Spinal cord (tissue), 10 donors: ENCODE measurements around the gene SPACDR. TPM values are rescaled to one million over a fixed set of nuclear protein-coding genes. Genes with fewer than 3 reads are reported as not detected.
"Not testable (repeated sequence)": the region's sequence is repeated elsewhere in the genome, so short reads cannot be mapped to it uniquely, and the experiment has no call there.

Experiments used
- DNase-seq, 6 donors: peaks; one replicate each; pipeline versions ENCODE4 v3.0.0 to v3.0.0-alpha.2; 2013 to 2015; ENCODE audit warnings: low spot score in 6 of 6, low read depth in 4 of 6
- H3K27ac ChIP-seq: one replicate; pipeline ENCODE4 v1.5.1; 2013; ENCODE audit warnings: low read depth, low read length, control low read depth
- H3K27me3 ChIP-seq: one replicate; pipeline ENCODE4 v1.6.1; 2013; ENCODE audit warnings: low read length; ENCODE audit not compliant: control insufficient read depth, insufficient read depth
- H3K36me3 ChIP-seq: one replicate; pipeline ENCODE4 v1.6.1; 2013; ENCODE audit warnings: low read length; ENCODE audit not compliant: control insufficient read depth, insufficient read depth
- H3K4me1 ChIP-seq: one replicate; pipeline ENCODE4 v1.6.1; 2013; ENCODE audit warnings: low read length; ENCODE audit not compliant: control insufficient read depth, insufficient read depth
- H3K4me3 ChIP-seq: one replicate; pipeline ENCODE4 v1.5.1; 2013; ENCODE audit warnings: low read depth, low read length, control low read depth
- H3K9me3 ChIP-seq: one replicate; pipeline ENCODE4 v1.6.1; 2013; ENCODE audit warnings: low read length; ENCODE audit not compliant: control insufficient read depth, insufficient read depth
- WGBS: methylation state at CpG from one replicate; pipeline ENCODE4 v1.1.5; 2013; ENCODE audit warnings: missing lambda C conversion rate; ENCODE audit not compliant: insufficient coverage; 5-methylcytosine and 5-hydroxymethylcytosine counted together
- polyA plus RNA-seq, 2 donors: library from polyadenylated mRNA; unstranded; fragments of 120-200 nt; gene quantifications; one replicate each; pipeline ENCODE4 v1.2.1, GENCODE V29; 2013; ENCODE audit not compliant: insufficient read length in 2 of 2
- total RNA-seq, 2 donors: library from RNA; depleted of rRNA in 1 of 2; stranded (reverse); fragments of 120-200 nt in 1 of 2; fragments of >200 nt in 1 of 2; gene quantifications; one replicate each; pipeline versions ENCODE4 v1.2.3 to v1.2.4, GENCODE V29; 2013 to 2014
- donor health status: healthy.

SPACDR gene
- total and polyA plus RNA-seq, 4 donors, result 2.0 to 12.0 (median 4.3) TPM

DNA sequence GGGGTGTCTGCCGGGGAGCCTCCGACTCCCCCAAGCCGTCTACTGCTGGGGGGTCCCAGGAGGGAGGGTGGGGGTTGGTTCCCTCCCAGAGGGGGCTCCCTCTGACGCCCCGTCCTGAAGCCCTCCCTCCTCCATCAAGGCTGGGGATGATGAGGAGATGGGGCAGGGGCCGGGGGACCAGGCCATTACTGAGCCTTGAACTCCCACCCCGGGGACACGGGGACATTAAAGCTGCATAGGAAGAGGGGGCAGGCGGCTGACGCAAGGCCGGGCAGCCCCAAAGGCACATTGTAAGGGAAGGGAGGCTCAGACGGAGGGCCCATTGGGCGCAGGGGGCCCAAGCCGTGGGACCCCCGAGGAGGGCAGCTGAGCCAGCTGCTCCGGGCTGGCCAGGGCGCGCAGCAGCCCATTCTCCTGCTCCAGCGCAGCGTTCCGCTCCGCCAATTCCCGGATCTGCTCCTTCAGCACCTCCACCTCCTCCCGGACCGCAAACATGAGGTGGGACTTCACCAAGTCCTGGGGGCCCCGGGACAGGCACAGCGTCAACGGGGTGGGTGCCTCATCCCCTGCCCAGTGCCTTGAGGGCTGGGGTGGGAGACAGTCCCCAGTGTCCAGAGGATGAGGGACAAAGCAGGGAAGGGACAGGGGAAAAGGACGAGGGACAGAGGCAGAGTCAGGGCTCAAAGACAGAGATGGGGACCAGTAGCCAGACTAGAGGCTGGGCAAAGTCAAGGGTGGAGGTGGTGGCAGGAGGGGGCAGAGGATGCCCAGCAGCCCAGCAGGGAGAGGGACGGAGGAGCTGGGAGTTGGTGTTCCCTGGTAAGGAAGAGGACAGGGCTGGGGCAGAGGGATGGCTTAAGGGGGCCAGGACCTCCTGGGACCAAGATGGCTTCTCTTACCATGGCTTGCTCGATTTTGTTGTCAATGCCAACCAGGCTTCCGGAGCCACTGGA, 2.9 kb upstream of the SPACDR start:
- Histone ChIP-seq H3K4me1 (peaks cover 64% of the 10 kb centered on the region), H3K27ac (peak overlapping the region; percentile 94), H3K36me3 (peaks cover 50% of the 10 kb centered on the region), H3K9me3 (no peaks in the 10 kb centered on the region), H3K27me3 (no peaks in the 10 kb centered on the region), H3K4me3 (peak overlapping the region; percentile 70)
- DNase-seq, result no peak
- WGBS, result 32% methylated on average over 25 of the region's 32 CpGs

GRCh38 chr7:100465702-100466311, 1.7 kb upstream of the SPACDR start:
- DNase-seq, result peak in 5 of 6 donors; percentile 72 to 96 (median 81)
- peak overlapping the region; percentile 64 for H3K27ac ChIP-seq
- H3K4me1 ChIP-seq, result peaks cover 64% of the 10 kb centered on the region
- H3K27me3 ChIP-seq, result no peaks in the 10 kb centered on the region
- H3K9me3 ChIP-seq, result no peaks in the 10 kb centered on the region
- H3K4me3 ChIP-seq, result peak overlapping the region; percentile 70
- H3K36me3 ChIP-seq, result peaks cover 56% of the 10 kb centered on the region
- 10% methylated on average over 13 of the region's 17 CpGs for WGBS

DNA sequence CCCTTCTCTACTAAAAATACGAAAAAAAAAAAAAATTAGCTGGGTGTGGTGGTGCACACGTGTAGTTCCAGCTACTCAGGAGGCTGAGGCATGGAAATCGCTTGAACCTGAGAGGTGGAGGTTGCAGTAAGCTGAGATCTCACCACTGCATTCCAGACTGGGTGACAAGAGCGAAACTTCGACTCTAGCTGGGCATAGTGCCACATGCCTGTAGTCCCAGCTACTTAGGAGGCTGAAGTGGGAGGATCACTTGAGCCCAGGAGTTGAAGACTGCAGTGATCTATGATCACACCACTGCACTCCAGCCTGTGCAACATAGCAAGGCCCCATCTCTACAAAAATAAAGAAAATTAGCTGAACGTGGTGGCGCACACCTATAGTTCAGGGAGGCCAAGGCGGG, 1.2 kb upstream of the SPACDR start:
- DNase-seq, result no peak
- H3K9me3 ChIP-seq, result no peaks in the 10 kb centered on the region
- H3K27ac ChIP-seq, result peak overlapping the region; percentile 64
- H3K27me3 ChIP-seq, result no peaks in the 10 kb centered on the region
- H3K4me1 ChIP-seq, result peaks cover 64% of the 10 kb centered on the region
- 52% methylated on average over 8 of the region's 8 CpGs for WGBS
- H3K4me3 ChIP-seq, result no peak overlapping the region
- H3K36me3 ChIP-seq, result peaks cover 61% of the 10 kb centered on the region

- Histone ChIP-seq H3K27me3 (no peaks in the 10 kb centered on the region), H3K4me1 (peaks cover 64% of the 10 kb centered on the region), H3K4me3 (no peak overlapping the region), H3K36me3 (peaks cover 66% of the 10 kb centered on the region), H3K9me3 (no peaks in the 10 kb centered on the region), H3K27ac (no peak overlapping the region)
- 86% methylated on average over 2 of the region's 2 CpGs for WGBS
- no peak for DNase-seq
Observed at GRCh38 chr7:100464791-100465190, 731 bp upstream of the SPACDR start.

GRCh38 chr7:100457033-100457432, 7.0 kb downstream of the SPACDR start:
- Histone ChIP-seq H3K27ac (no peak overlapping the region), H3K36me3 (peaks cover 36% of the 10 kb centered on the region), H3K4me1 (no peaks in the 10 kb centered on the region), H3K4me3 (no peak overlapping the region), H3K9me3 (no peaks in the 10 kb centered on the region), H3K27me3 (no peaks in the 10 kb centered on the region)
- no CpG with 5 or more reads among the region's 6 CpGs for WGBS
- DNase-seq, result no peak

GRCh38 chr7:100456562-100456961, 7.5 kb downstream of the SPACDR start:
- WGBS, result 67% methylated on average over 5 of the region's 14 CpGs
- Histone ChIP-seq H3K9me3 (no peaks in the 10 kb centered on the region), H3K4me3 (no peak overlapping the region), H3K27ac (no peak overlapping the region), H3K4me1 (no peaks in the 10 kb centered on the region), H3K27me3 (no peaks in the 10 kb centered on the region), H3K36me3 (peaks cover 32% of the 10 kb centered on the region)
- DNase-seq, result no peak

DNA sequence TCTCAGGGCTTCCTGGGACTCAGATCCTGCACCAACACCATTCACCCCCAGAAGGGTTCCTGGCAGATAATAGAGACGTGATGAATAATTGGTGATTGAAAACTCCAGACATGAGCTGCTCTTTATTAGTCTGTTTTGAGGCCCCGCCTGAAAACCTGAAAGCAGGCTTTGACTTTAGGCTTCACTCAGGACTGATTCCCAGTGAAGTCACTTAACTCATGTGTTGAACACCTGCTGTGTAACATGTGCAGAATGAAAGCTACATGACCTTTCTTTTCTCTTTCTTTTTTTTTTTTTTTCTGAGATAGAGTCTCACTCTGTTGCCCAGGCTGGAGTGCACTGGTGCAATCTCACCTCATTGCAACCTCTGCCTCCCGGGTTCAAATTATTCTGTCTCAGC, 8.9 kb downstream of the SPACDR start:
- Histone ChIP-seq H3K27ac (no peak overlapping the region), H3K4me3 (no peak overlapping the region), H3K9me3 (no peaks in the 10 kb centered on the region), H3K4me1 (peaks cover 9% of the 10 kb centered on the region), H3K36me3 (peaks cover 20% of the 10 kb centered on the region), H3K27me3 (no peaks in the 10 kb centered on the region)
- DNase-seq, result no peak
- WGBS, result 60% methylated on average over 2 of the region's 3 CpGs

GRCh38 chr7:100453854-100454253, 10.2 kb downstream of the SPACDR start:
- DNase-seq, H3K27ac ChIP-seq, H3K27me3 ChIP-seq, H3K4me3 ChIP-seq, H3K9me3 ChIP-seq: not testable (repeated sequence)
- H3K36me3 ChIP-seq, result peaks cover 12% of the 10 kb centered on the region
- 96% methylated on average over 7 of the region's 8 CpGs for WGBS
- H3K4me1 ChIP-seq, result peaks cover 17% of the 10 kb centered on the region

DNA sequence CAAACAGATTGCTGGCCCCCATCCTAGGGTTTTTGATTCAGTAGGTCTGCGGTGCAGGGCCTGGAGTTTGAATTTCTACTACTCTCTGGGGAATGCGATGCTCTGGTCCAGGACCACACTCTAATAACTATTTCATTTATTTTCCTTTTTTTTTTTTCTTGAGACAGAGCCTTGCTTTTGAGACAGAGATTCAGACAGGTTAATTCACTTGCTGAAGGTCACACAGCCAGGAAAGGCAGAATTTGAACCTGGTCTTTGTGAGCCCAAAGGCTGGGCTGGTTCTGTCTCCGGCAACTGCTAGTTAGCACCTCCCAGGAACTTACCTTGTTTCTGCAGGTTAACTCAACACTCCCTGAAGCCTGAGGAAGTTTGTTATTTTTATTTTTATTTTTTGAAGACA, 11.5 kb downstream of the SPACDR start:
- Histone ChIP-seq H3K27ac (no peak overlapping the region), H3K4me1 (peaks cover 17% of the 10 kb centered on the region), H3K27me3 (no peaks in the 10 kb centered on the region), H3K36me3 (peaks cover 12% of the 10 kb centered on the region), H3K4me3 (no peak overlapping the region), H3K9me3 (no peaks in the 10 kb centered on the region)
- DNase-seq, result no peak
- WGBS, result no CpG with 5 or more reads among the region's 3 CpGs
